ENCODE measurements around the gene SLAIN1. TPM values are rescaled to one million over a fixed set of nuclear protein-coding genes. Genes with fewer than 3 reads are reported as not detected.

The SLAIN1 gene
- total and polyA plus RNA-seq, 2 experiments from 2014 or later = not detected

DNA sequence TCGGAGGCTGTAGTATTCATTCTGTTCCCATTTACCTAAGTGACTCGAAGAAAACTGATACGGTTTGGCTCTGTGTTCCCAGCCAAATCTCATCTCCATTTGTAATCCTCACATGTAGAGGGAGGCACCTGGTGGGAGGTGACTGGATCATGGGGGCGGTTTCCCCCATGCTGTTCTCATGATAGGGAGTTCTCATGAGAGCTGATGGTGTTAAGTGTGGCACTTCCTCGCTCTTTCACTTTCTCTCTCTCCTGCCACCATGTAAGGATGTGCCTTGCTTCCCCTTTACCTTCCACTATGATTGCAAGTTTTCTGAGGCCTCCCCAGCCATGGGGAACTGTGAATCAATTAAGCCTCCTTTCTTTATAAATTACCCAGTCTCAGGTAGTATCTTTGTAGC, 23.5 kb downstream of the SLAIN1 start:
- no peak for DNase-seq
- no peaks in the 10 kb centered on the region for H3K9me2 ChIP-seq (ENCODE audit: insufficient read depth)
- H4K20me1 ChIP-seq (ENCODE audit: insufficient read depth) = no peaks in the 10 kb centered on the region
- no peak overlapping the region for H3K4me3 ChIP-seq
- WGBS, 2 experiments (ENCODE audit: low coverage in 1 of 2, low lambda C conversion rate in 2 of 2, missing lambda C conversion rate in 2 of 2) = 65 to 67% methylated on average over 5 of the region's 5 CpGs
- H3K27me3 ChIP-seq (replicated peaks; ENCODE audit: insufficient read depth) = peaks cover 12% of the 10 kb centered on the region; the same call in 1 of the 2 replicates
- H3K4me2 ChIP-seq (ENCODE audit: unreplicated experiment) = no peak overlapping the region
- H3K79me2 ChIP-seq (ENCODE audit: insufficient read depth) = no peaks in the 10 kb centered on the region
- no peak overlapping the region for H3K27ac ChIP-seq
- H3K4me1 ChIP-seq (ENCODE audit: insufficient read depth) = no peaks in the 10 kb centered on the region
- H2AFZ ChIP-seq = no peak overlapping the region
- no peak for TF ChIP-seq EZH2 (IDR thresholded peaks at IDR 0.05; ENCODE audit: insufficient read depth, poor library complexity, severe bottlenecking)
- TF ChIP-seq EZH2phosphoT487 (IDR thresholded peaks at IDR 0.05; ENCODE audit: insufficient read depth, low read depth) = no peak
- no peaks in the 10 kb centered on the region for H3K9me3 ChIP-seq (ENCODE audit: low read depth)
- H3F3A ChIP-seq (ENCODE audit: insufficient read depth) = no peaks in the 10 kb centered on the region
- H3K9ac ChIP-seq = no peak overlapping the region
- in situ Hi-C loops (cut with MboI) = no loop called here
- no peaks in the 10 kb centered on the region for H3K36me3 ChIP-seq (ENCODE audit: low read depth)

DNA sequence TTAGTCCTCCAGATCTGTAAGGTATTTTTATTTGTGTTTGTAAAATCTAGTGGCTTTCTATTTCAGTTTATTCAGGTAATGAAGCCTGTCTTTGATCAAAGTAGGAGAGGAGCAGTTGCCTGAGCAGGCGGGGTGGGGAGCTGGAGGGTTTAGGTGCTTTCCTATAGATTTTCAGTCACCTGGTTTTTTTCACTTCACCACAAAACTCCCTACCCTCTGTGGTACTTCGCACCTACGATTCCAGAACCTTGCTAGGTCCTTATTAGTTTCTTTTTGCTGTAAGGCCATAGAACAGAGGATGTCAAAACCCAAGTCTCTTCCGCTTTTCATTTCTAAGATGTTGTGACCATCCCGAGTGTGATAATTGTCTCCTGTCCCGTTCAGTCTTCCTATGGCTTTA, 26.6 kb downstream of the SLAIN1 start:
- in situ Hi-C loops (cut with MboI) = no loop called here
- Histone ChIP-seq H3K27ac (no peak overlapping the region), H3K79me2 (ENCODE audit: insufficient read depth) (no peaks in the 10 kb centered on the region), H2AFZ (no peak overlapping the region), H3K9me2 (ENCODE audit: insufficient read depth) (no peaks in the 10 kb centered on the region), H3K9ac (no peak overlapping the region), H3F3A (ENCODE audit: insufficient read depth) (no peaks in the 10 kb centered on the region), H3K4me3 (no peak overlapping the region), H3K27me3 (replicated peaks; ENCODE audit: insufficient read depth) (0 out of 2 replicates have a peak, but pooled peaks cover 7% of the 10 kb centered on the region), H4K20me1 (ENCODE audit: insufficient read depth) (no peaks in the 10 kb centered on the region), H3K4me1 (ENCODE audit: insufficient read depth) (no peaks in the 10 kb centered on the region), H3K36me3 (ENCODE audit: low read depth) (no peaks in the 10 kb centered on the region), H3K4me2 (ENCODE audit: unreplicated experiment) (no peak overlapping the region), H3K9me3 (ENCODE audit: low read depth) (no peaks in the 10 kb centered on the region)
- DNase-seq = no peak
- 50 to 56% methylated on average over 6 of the region's 6 CpGs for WGBS, 2 experiments (ENCODE audit: low coverage in 1 of 2, low lambda C conversion rate in 2 of 2, missing lambda C conversion rate in 2 of 2)
- TF ChIP-seq EZH2 (IDR thresholded peaks at IDR 0.05; ENCODE audit: insufficient read depth, poor library complexity, severe bottlenecking) = no peak
- no peak for TF ChIP-seq EZH2phosphoT487 (IDR thresholded peaks at IDR 0.05; ENCODE audit: insufficient read depth, low read depth)

DNA sequence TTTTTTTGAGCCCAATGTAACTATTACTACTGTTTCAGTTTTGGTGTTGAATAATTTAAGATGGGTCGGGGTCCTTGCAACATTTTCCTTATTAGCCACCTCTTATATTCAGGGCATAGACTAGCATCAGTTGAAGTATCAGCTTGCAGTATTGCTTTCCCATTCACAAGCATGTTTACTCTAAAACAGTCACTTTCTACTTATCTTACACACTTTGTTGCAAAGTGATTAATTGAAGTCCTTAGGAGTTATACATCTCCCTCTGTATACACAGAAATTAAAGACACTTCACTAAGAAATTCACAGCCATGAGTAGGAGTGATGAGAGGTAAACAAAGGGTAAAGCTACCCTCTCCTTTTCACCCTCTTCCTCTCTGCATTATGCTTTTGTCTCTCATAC, 27.6 kb downstream of the SLAIN1 start:
- Histone ChIP-seq H3K27ac (no peak overlapping the region), H3K27me3 (replicated peaks; ENCODE audit: insufficient read depth) (0 out of 2 replicates have a peak, but pooled peaks cover 7% of the 10 kb centered on the region), H3K4me2 (ENCODE audit: unreplicated experiment) (no peak overlapping the region), H2AFZ (no peak overlapping the region), H3K79me2 (ENCODE audit: insufficient read depth) (no peaks in the 10 kb centered on the region), H3K9me2 (ENCODE audit: insufficient read depth) (no peaks in the 10 kb centered on the region), H3K4me1 (ENCODE audit: insufficient read depth) (no peaks in the 10 kb centered on the region), H4K20me1 (ENCODE audit: insufficient read depth) (no peaks in the 10 kb centered on the region), H3K4me3 (no peak overlapping the region), H3K36me3 (ENCODE audit: low read depth) (no peaks in the 10 kb centered on the region), H3K9ac (no peak overlapping the region), H3F3A (ENCODE audit: insufficient read depth) (no peaks in the 10 kb centered on the region), H3K9me3 (ENCODE audit: low read depth) (no peaks in the 10 kb centered on the region)
- in situ Hi-C loops (cut with MboI) = no loop called here
- 40 to 45% methylated on average over 1 of the region's 1 CpG for WGBS, 2 experiments (ENCODE audit: low coverage in 1 of 2, low lambda C conversion rate in 2 of 2, missing lambda C conversion rate in 2 of 2)
- no peak for TF ChIP-seq EZH2 (IDR thresholded peaks at IDR 0.05; ENCODE audit: insufficient read depth, poor library complexity, severe bottlenecking)
- TF ChIP-seq EZH2phosphoT487 (IDR thresholded peaks at IDR 0.05; ENCODE audit: insufficient read depth, low read depth) = no peak
- no peak for DNase-seq

DNA sequence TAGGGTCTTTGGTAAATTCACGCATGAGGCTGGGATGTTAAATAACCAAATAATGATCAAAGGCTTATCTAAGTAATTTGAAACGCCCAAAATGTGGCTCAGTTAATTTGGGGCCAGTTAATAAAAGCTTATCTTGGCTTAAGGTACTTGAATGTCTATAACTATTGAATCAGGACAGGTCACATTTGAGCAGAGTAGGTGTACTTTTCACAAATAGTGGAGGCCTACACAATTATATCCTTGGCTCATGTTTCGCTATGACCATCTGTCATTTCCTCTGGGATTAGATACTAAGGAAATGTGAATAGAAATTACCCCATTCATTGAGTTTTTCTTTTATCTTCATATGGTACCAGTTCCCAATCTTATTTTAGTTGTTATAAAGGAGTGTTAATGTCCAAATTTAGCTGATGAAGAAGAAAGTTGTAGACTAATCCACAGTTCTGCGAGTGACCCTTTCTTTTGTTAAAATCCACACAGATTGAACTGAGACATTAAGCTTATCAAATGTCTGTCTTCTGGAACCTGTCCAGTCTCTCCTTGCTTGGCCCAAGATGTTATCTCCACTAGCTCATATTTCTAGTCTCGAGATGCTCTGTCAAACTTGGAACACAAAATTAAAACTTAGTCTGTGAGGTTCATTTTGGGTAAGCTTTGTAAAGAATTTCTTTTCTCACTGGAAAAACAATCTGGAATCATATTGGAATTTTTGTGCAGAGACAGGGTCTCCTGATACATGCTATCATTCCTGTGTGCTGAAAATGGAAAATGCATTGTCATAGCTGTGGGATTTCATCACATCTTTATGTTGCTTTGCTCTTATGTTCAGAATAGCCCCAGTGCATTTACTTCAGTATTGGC, 31.0 kb downstream of the SLAIN1 start:
- H3K9me3 ChIP-seq (ENCODE audit: low read depth) = no peaks in the 10 kb centered on the region
- no peak overlapping the region for H3K27ac ChIP-seq
- no peak overlapping the region for H3K4me2 ChIP-seq (ENCODE audit: unreplicated experiment)
- H3K9me2 ChIP-seq (ENCODE audit: insufficient read depth) = no peaks in the 10 kb centered on the region
- no peak overlapping the region for H3K9ac ChIP-seq
- no peaks in the 10 kb centered on the region for H3K4me1 ChIP-seq (ENCODE audit: insufficient read depth)
- in situ Hi-C loops (cut with MboI) = no loop called here
- no peak for DNase-seq
- H2AFZ ChIP-seq = no peak overlapping the region
- TF ChIP-seq EZH2 (IDR thresholded peaks at IDR 0.05; ENCODE audit: insufficient read depth, poor library complexity, severe bottlenecking) (no peak), EZH2phosphoT487 (IDR thresholded peaks at IDR 0.05; ENCODE audit: insufficient read depth, low read depth) (no peak)
- H3F3A ChIP-seq (ENCODE audit: insufficient read depth) = no peaks in the 10 kb centered on the region
- no peaks in the 10 kb centered on the region for H3K79me2 ChIP-seq (ENCODE audit: insufficient read depth)
- WGBS, 2 experiments (ENCODE audit: low coverage in 1 of 2, low lambda C conversion rate in 2 of 2, missing lambda C conversion rate in 2 of 2) = 60 to 62% methylated on average over 5 of the region's 5 CpGs
- 0 out of 2 replicates have a peak, but pooled peaks cover 7% of the 10 kb centered on the region for H3K27me3 ChIP-seq (replicated peaks; ENCODE audit: insufficient read depth)
- no peaks in the 10 kb centered on the region for H3K36me3 ChIP-seq (ENCODE audit: low read depth)
- H3K4me3 ChIP-seq = no peak overlapping the region
- H4K20me1 ChIP-seq (ENCODE audit: insufficient read depth) = no peaks in the 10 kb centered on the region

Measured in GM23248 (cell line).